ENCODE results near the gene ABCA13. TPM values are rescaled to one million over a fixed set of nuclear protein-coding genes. Genes with fewer than 3 reads are reported as not detected.
A peak's percentile ranks its signal among the peaks of the same experiment; 100 is the strongest.

ABCA13 gene
- polyA plus RNA-seq, 1 donor (not counting 4 experiments of a cell fraction or from before 2014, with no cell fraction given) = 0.76 TPM

- dilution Hi-C loops (cut with MboI; ENCODE audit: extremely low pct_ligation_motif_present, low sequenced_read_pairs) = no loop called here
- FAIRE-seq (peak; percentile 63), DNase-seq (ENCODE audit: low read depth, low spot score) (peak; percentile 42)
- peak overlapping the region; percentile 22 for H2AFZ ChIP-seq (ENCODE audit: control insufficient read depth, low read length)
- peaks cover 5% of the 10 kb centered on the region for H3K4me1 ChIP-seq (ENCODE audit: control insufficient read depth, extremely low read depth, insufficient read depth, low read length)
- no peaks in the 10 kb centered on the region for H3K27me3 ChIP-seq (ENCODE audit: control insufficient read depth, extremely low read depth, insufficient read depth, low read length)
- no peak overlapping the region for H3K4me2 ChIP-seq (ENCODE audit: control insufficient read depth, extremely low read depth, insufficient read depth, low read depth, low read length)
- H4K20me1 ChIP-seq (ENCODE audit: control insufficient read depth, extremely low read depth, insufficient read depth, low read length) = no peaks in the 10 kb centered on the region
- H3K79me2 ChIP-seq (ENCODE audit: control insufficient read depth, insufficient read depth, low read length) = no peaks in the 10 kb centered on the region
- no peaks in the 10 kb centered on the region for H3K9me3 ChIP-seq (ENCODE audit: control insufficient read depth, low read depth, low read length)
- no peaks in the 10 kb centered on the region for H3K9me1 ChIP-seq (ENCODE audit: control insufficient read depth, extremely low read depth, insufficient read depth, low read length)
- no peak for TF ChIP-seq CTCF (optimal IDR thresholded peaks at IDR 0.05 in 1 of 3, IDR thresholded peaks at IDR 0.05 in 1 of 3, conservative IDR thresholded peaks at IDR 0.05 in 1 of 3; ENCODE audit: extremely low read depth in 1 of 3, insufficient read depth in 2 of 3, low read length in 3 of 3)
- no peak overlapping the region for H3K27ac ChIP-seq (ENCODE audit: control insufficient read depth, insufficient read depth, low read length)
- no peak overlapping the region for H3K4me3 ChIP-seq (ENCODE audit: control insufficient read depth in 2 of 3, extremely low read depth in 1 of 3, insufficient read depth in 2 of 3, low read depth in 1 of 3, low read length in 3 of 3)
- no peak overlapping the region for H3K9ac ChIP-seq (ENCODE audit: control insufficient read depth, extremely low read depth, insufficient read depth, low read length)
- no peaks in the 10 kb centered on the region for H3K36me3 ChIP-seq (ENCODE audit: control insufficient read depth in 2 of 2, extremely low read depth in 1 of 2, insufficient read depth in 2 of 2, low read length in 2 of 2)
Measured at GRCh38 chr7:48563334-48563733, 392.1 kb downstream of the ABCA13 start.

- Histone ChIP-seq H3K4me2 (ENCODE audit: control insufficient read depth, extremely low read depth, insufficient read depth, low read depth, low read length) (no peak overlapping the region), H3K9me1 (ENCODE audit: control insufficient read depth, extremely low read depth, insufficient read depth, low read length) (no peaks in the 10 kb centered on the region), H3K27ac (ENCODE audit: control insufficient read depth, insufficient read depth, low read length) (no peak overlapping the region), H3K4me3 (ENCODE audit: control insufficient read depth in 2 of 3, extremely low read depth in 1 of 3, insufficient read depth in 2 of 3, low read depth in 1 of 3, low read length in 3 of 3) (no peak overlapping the region), H3K36me3 (ENCODE audit: control insufficient read depth in 2 of 2, extremely low read depth in 1 of 2, insufficient read depth in 2 of 2, low read length in 2 of 2) (no peaks in the 10 kb centered on the region), H3K79me2 (ENCODE audit: control insufficient read depth, insufficient read depth, low read length) (no peaks in the 10 kb centered on the region), H3K27me3 (ENCODE audit: control insufficient read depth, extremely low read depth, insufficient read depth, low read length) (no peaks in the 10 kb centered on the region), H3K9me3 (ENCODE audit: control insufficient read depth, low read depth, low read length) (no peaks in the 10 kb centered on the region), H3K9ac (ENCODE audit: control insufficient read depth, extremely low read depth, insufficient read depth, low read length) (no peak overlapping the region), H3K4me1 (ENCODE audit: control insufficient read depth, extremely low read depth, insufficient read depth, low read length) (no peaks in the 10 kb centered on the region), H2AFZ (ENCODE audit: control insufficient read depth, low read length) (no peak overlapping the region), H4K20me1 (ENCODE audit: control insufficient read depth, extremely low read depth, insufficient read depth, low read length) (no peaks in the 10 kb centered on the region)
- TF ChIP-seq EZH2 (IDR thresholded peaks at IDR 0.05; ENCODE audit: low read length) = no peak
- TF ChIP-seq CTCF (optimal IDR thresholded peaks at IDR 0.05 in 1 of 3, IDR thresholded peaks at IDR 0.05 in 1 of 3, conservative IDR thresholded peaks at IDR 0.05 in 1 of 3; ENCODE audit: extremely low read depth in 1 of 3, insufficient read depth in 2 of 3, low read length in 3 of 3) = no peak
- FAIRE-seq (no peak), DNase-seq (ENCODE audit: low read depth, low spot score) (no peak)
- dilution Hi-C loops (cut with MboI; ENCODE audit: extremely low pct_ligation_motif_present, low sequenced_read_pairs) = no loop called here
Measured at GRCh38 chr7:48575516-48575915, 404.3 kb downstream of the ABCA13 start.
